SIG-M5 treated with dmso at 0.1 percent for 504 hours (cell line): ENCODE measurements around the gene VWF.

Source experiments
- DNase-seq: peaks from one replicate; lab custom pipeline; 2025; ENCODE audit not compliant: unreplicated experiment; lab: John Stamatoyannopoulos, UW

VWF gene

DNA sequence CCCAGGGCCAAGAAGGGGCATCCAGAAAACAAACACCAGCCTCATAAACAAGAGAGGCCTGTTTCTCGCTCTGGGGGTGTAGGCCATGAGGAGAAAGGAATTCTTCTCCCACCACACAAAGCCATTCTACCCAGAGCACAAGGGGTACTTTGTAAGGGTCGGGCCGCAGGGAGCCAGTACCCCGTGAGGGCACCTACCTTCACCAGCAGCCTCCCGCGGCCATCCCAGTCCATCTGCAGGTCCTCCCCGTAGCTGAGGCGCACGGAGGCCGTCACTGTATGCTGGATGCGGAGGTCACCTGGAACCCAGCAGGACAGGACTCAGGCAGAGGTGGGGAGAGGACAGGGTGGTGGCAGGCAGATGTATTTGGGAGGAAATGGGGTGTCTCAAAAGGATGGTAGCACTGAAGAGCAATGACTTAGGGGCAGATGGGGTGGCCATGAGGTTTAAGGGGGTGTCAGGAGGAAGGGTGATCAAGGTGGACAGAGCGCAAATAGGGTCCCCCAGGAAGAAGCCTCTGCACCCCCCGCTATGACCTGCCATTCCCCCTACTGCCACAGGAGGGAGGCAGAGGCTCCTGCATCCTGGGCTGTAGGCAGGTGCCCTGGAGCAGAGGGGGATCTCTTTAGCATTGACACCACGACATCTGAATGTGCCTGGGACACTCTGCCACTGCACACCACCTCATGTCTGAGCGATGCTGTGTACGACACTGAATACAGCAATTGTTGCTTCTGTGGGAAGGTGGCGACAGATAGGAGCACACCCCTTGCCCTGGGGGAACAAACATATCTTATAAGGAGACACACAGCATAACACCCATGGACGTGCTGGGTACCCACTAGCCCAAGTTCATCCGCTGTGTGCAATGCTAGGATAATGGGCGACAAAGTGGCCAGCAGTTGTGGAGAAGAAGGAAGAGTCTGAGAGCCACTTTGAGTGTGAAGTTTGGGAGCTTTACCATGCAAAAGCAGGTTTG lies 61.4 kb downstream of the VWF start:
- DNase-seq = peak; percentile 59

DNA sequence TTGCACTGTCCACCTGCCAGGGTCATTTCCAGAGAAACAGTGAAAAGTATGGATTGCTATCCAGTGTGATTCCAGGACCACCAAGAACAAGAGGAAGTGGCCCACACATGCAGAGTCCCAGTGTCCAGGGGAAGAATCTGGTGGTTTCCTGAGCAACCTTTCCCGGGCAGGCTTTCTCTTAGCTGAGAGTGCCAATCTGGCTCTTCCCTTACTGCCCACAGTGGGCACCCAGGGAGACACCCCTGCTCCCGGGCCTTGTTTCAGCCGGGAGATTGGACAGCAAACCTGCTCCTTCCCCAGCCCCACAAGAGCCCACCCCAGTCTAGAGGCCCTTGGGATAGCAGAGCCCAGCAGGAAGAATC lies 62.1 kb downstream of the VWF start:
- no peak for DNase-seq

- DNase-seq = no peak
Observed at GRCh38 chr12:6061660-6062059, 62.8 kb downstream of the VWF start.

DNA sequence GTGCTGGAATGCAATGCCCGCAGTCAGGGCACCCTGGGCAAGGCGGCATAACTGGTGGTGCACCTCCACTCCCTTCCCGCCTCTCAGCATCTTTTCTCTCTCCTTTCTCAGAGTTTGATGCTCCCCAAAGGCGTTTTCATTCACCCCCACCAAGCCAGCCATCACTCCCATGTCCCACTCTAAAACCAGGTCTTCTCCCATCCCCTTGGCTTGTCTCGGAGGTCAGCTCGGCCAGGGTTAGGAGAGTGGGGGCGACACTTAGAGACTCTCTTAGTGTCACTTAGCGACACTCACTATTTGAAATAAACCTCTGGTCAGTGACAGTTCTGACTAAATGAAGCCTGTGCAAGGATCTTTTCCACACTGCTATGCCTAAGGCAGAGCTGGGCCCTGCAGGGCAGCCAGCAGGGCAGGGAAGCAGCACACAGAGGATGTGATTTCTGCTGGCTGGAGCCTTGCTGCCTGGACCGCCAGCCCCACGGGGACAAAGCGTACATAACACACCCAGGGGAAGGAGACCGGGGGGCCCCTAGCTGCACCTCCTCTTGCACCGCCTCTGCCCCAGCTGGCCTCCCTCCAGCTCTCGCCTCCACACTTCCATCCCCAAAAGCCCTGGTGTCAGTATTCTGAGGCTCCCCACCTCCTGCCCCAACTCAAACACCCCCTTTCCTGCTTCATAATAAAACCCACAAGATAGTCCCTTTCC lies 64.5 kb downstream of the VWF start:
- no peak for DNase-seq

GRCh38 chr12:6059221-6059620 lies 65.2 kb downstream of the VWF start:
- no peak for DNase-seq

- no peak for DNase-seq
Observed at GRCh38 chr12:6058481-6059161, 65.8 kb downstream of the VWF start.

DNA sequence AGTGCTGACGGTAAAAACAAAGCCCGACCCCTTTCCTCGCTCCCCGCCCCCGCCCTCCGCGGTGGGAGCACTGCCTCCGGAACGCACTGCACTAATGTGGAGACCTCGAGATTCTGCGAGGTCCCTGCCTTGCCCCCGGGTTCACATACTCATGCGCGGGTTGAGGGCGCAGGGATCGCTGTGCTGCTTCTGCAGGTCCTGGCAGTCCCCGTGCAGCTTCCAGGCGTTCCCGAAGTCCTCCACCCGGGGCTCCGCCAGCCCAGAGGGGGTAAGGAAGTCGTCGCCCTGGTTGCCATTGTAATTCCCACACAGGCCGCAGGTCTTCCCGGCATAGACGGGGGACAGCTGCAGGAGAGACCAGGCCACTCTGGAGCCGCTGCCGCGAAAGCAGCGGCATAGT lies 66.8 kb downstream of the VWF start:
- DNase-seq = no peak

DNA sequence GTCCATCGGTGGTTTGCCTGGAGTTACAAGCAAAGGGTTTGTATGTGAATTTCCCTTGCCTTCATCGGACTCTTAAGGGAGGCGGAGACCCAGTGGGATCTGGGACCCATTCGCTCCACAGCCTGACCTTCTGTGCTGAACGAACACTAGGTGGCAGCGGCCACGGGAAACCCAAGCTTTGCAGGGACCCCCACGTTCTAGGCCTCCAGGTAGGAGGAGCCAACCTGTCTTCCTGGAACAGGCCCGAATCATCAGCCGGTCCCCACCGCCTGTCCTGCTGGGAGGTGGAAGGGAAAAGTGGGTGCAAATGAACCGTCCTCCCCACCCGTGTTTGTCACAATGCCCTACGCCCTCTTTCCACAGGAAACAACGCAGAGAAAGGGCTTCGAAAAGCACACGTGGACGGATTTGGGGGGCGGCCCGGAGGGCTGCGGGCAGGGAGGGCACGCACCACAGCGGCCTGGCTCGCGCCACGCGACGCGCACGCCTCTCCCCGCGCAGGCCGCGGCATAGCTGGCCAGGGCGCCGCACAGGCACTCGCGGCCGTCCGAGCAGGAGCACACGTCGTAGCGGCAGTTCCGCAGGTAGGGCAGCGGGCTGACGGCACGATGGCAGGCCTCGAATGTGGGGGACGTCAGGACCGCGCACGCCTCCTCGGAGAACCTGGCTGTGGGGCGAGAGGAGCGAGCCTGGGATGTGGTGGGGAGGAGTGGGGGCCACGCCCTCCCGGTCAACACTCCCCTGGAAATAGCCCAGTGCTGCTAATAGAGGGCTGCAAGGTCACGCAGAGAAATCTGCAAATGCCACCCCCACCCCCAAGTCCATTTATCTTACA lies 67.8 kb downstream of the VWF start:
- no peak for DNase-seq

GRCh38 chr12:6053541-6053940 lies 70.9 kb downstream of the VWF start:
- no peak for DNase-seq

- no peak for DNase-seq
Observed at GRCh38 chr12:6052940-6053329, 71.5 kb downstream of the VWF start.

- no peak for DNase-seq
Observed at GRCh38 chr12:6052206-6052939, 72.1 kb downstream of the VWF start.

- DNase-seq = no peak
Observed at GRCh38 chr12:6049992-6050391, 74.5 kb downstream of the VWF start.

GRCh38 chr12:6049587-6049986 lies 74.9 kb downstream of the VWF start:
- DNase-seq = no peak

DNA sequence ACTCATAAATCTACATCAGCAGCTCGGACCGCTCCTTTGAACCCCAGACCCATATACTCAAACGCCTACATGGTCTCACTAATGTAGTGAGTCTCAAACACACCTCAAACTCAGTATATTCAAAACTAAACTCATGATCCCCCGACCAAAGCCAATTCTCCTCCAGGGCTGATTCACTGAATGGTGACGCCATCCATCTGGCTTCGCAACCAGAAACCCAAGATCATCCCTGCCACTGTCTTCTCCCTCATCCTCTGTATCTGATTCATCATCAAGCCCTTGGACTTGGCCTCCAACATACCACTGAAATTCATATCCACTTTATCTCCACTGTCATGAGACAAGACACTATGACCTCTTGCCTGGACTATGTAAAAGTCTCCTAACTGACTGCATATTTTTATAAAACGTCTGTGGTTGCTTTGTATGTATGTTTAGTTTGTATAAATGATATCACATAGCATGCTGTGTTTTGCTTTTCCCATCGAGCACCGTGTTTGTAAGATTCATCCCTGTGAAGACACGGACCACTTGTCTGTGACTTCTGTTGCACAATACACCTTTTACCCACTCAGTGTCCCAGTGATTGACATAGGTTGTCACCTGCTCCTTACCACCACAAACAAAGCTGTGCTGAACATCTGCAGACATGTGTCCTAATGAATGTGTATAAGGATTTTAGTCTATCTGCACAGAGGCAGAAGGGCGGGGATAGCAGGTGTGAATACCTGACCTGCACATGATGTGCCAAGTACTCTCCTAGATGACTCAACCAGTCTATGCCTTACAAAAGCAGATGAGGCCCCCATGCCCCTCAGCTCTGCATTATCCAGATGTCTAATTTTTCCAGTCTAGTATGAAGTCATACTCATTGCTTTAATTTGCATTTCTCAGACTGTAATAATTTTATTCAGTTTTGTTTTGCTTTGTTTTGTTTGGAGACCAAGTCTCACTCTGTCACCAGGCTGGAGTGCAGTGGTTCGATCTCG lies 76.9 kb downstream of the VWF start:
- DNase-seq = no peak

DNA sequence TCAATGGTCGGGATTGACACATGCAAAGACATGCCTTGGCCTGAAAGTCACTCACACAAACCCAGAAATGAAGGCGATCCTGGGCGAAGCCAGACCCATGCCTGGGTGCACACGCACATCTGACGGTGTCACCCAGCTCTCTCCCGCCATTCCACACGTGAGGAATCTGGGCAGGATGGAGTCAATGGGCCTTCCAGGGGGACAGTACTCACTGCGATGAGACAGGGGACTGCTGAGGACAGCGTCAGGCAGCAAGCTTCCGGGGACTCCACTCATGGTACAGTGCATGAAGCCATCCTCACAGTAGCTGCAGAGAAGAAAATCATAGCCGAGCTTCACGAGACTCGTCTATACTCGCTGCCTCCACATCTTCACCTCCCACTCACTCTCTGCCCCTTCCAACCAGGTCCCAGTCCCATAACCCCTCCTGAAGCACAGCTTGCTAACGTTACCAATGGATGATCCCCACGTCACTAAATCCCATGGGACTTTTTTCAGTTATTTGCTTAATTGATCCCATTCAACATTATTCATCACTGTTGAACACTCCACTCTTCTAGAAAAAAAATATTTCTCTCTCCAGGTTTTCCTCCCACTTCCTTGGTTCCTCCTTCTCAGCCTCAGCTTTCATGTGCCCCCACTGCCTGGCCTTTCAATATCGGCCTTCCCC lies 77.8 kb downstream of the VWF start:
- DNase-seq = no peak

- DNase-seq = no peak
Observed at GRCh38 chr12:6045438-6045837, 79.0 kb downstream of the VWF start.

DNA sequence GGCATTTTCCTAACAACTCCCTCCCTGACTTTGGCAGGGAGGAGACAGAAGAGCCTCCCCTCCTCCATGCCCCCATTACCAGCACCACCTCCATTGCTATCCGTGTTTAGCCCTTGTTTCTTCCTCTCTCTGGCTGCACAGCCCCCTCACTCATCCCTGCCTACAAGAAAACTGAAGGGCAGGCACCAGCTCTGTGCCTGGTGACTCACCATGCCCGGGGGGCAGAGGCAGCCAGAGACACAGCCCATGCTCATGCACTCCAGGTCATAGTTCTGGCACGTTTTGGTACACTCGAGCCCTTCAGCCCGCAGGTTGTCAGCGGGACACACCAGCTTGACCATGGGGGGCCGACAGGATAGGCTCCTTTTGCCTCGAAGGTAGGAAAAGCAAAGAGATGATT lies 80.4 kb downstream of the VWF start:
- DNase-seq = no peak

GRCh38 chr12:6042446-6042845 lies 82.0 kb downstream of the VWF start:
- DNase-seq = no peak

DNA sequence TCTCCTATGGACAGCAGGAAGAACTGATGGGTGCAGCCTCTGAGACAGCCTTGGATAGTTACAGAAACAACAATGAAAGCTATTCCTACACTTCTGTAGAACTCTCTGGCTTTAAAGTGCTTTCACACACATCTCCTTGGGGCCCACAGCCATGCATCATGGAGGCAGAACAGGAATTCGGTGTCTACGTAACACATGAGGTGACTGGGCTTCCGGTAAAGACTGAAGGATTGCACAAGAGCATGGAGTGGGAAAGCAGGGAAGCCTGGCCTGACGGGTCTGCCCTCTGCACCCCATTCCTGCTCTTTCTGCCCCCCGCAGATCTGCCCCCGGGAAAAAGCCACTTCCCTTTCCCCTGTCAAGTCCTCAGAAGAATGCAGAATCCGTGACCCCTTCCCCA lies 82.6 kb downstream of the VWF start:
- DNase-seq = no peak
